HepG2 (cell line): ENCODE measurements around the gene CALR. TPM values are rescaled to one million over a fixed set of nuclear protein-coding genes. Genes with fewer than 3 reads are reported as not detected.
A peak's percentile ranks its signal among the peaks of the same experiment; 100 is the strongest.

ENCODE experiments used
- EZH2 ChIP-seq: conservative IDR thresholded peaks from 2 replicates; pipeline ENCODE4 v1.6.1; 2012; ENCODE audit warnings: mild to moderate bottlenecking, low read depth, low read length, moderate library complexity
- HMG20A ChIP-seq: IDR thresholded peaks from 2 replicates; pipeline ENCODE4 v1.6.1; 2016; ENCODE audit warnings: borderline replicate concordance
- HNRNPLL ChIP-seq: fragments of 200-400 bp; formaldehyde crosslinking; IDR thresholded peaks from 2 replicates; pipeline ENCODE4 v1.6.1; 2017; ENCODE audit warnings: mild to moderate bottlenecking, low read depth, low read length; ENCODE audit not compliant: poor library complexity, severe bottlenecking
- KLF6 ChIP-seq: IDR thresholded peaks from 2 replicates; pipeline ENCODE4 v1.8.0; 2016; ENCODE audit warnings: missing biosample characterization, missing genetic modification reagents
- PLRG1 ChIP-seq: fragments of 450-650 bp; conservative IDR thresholded peaks from 2 replicates; pipeline ENCODE4 v1.6.1; 2016
- RFXAP ChIP-seq: sonication (generic); formaldehyde crosslinking; IDR thresholded peaks from 2 replicates; pipeline ENCODE4 v1.4.0; 2020; ENCODE audit warnings: missing genetic modification reagents, borderline replicate concordance
- SUZ12 ChIP-seq: fragments of 150-350 bp; IDR thresholded peaks from 2 replicates; pipeline ENCODE4 v1.6.1; 2014; ENCODE audit warnings: low read depth, low read length
- ZNF329 ChIP-seq: sonication (generic); formaldehyde crosslinking; IDR thresholded peaks from 2 replicates; pipeline ENCODE4 v1.9.0; 2021; ENCODE audit warnings: low read depth, mild to moderate bottlenecking, missing genetic modification reagents
- ZNF510 ChIP-seq: sonication (generic); formaldehyde crosslinking; IDR thresholded peaks from 2 replicates; pipeline ENCODE4 v1.4.0; 2020; ENCODE audit warnings: low read depth, mild to moderate bottlenecking, missing genetic modification reagents
- ZNF543 ChIP-seq: sonication (generic); formaldehyde crosslinking; IDR thresholded peaks from 2 replicates; pipeline ENCODE4 v1.4.0; 2020; ENCODE audit warnings: mild to moderate bottlenecking, missing genetic modification reagents
- ZNF724P ChIP-seq: sonication (generic); formaldehyde crosslinking; IDR thresholded peaks from 2 replicates; pipeline ENCODE4 v1.8.0; 2022; ENCODE audit warnings: missing genetic modification reagents, borderline replicate concordance
- ZSCAN25 ChIP-seq: sonication (generic); formaldehyde crosslinking; IDR thresholded peaks from 2 replicates; pipeline ENCODE4 v1.8.0; 2022; ENCODE audit warnings: mild to moderate bottlenecking, missing genetic modification reagents
- polyA plus RNA-seq, 8 experiments: library from polyadenylated mRNA; depleted of rRNA in 3 of 8; stranded (reverse) in 7 of 8; unstranded in 1 of 8; fragments of >200 nt; fragmentation: Illumina TruSeq in 4 of 8; extraction: Trizol in 4 of 8; gene quantifications; 2 replicates each; pipeline versions ENCODE4 v1.2.1 to v1.2.3, GENCODE V29; 2011 to 2016; ENCODE audit warnings: low read depth in 4 of 8, missing spikeins in 1 of 8, mixed read lengths in 1 of 8; ENCODE audit not compliant: insufficient read depth in 1 of 8
- total RNA-seq, 5 experiments: library from RNA; depleted of rRNA; stranded (reverse); fragments of >200 nt; fragmentation: Illumina TruSeq; extraction: Trizol; gene quantifications; 2 replicates each; pipeline ENCODE4 v1.2.3, GENCODE V29; 2016; ENCODE audit warnings: low read depth in 1 of 5
- TF ChIP-seq, protein P1 (sequence below): IDR thresholded peaks from 2 replicates; pipeline ENCODE4 v1.6.1; 2016; ENCODE audit warnings: mild to moderate bottlenecking
- TF ChIP-seq, protein P2 (sequence below): IDR thresholded peaks from 2 replicates; pipeline ENCODE4 v1.6.1; 2016; ENCODE audit warnings: low read depth, control low read depth
- TF ChIP-seq, protein P3 (sequence below): sonication (generic); formaldehyde crosslinking; IDR thresholded peaks from 2 replicates; pipeline ENCODE4 v1.5.0; 2020; ENCODE audit warnings: missing genetic modification reagents
- TF ChIP-seq, protein P4 (sequence below): sonication (generic); formaldehyde crosslinking; IDR thresholded peaks from 2 replicates; pipeline ENCODE4; 2020; ENCODE audit warnings: missing genetic modification reagents, mild to moderate bottlenecking, borderline replicate concordance
- TF ChIP-seq, protein P5 (sequence below): sonication (generic); formaldehyde crosslinking; IDR thresholded peaks from 2 replicates; pipeline ENCODE4 v1.5.1; 2020; ENCODE audit warnings: missing genetic modification reagents, mild to moderate bottlenecking, borderline replicate concordance
- TF ChIP-seq, protein P6 (sequence below): sonication (generic); formaldehyde crosslinking; IDR thresholded peaks from 2 replicates; pipeline ENCODE4 v1.4.0; 2020; ENCODE audit warnings: missing genetic modification reagents

Gene CALR
- total and polyA plus RNA-seq, 2 of the 13 experiments (the other 11 are each of a cell fraction or from before 2014, with no cell fraction given) = 898 to 934 TPM

DNA sequence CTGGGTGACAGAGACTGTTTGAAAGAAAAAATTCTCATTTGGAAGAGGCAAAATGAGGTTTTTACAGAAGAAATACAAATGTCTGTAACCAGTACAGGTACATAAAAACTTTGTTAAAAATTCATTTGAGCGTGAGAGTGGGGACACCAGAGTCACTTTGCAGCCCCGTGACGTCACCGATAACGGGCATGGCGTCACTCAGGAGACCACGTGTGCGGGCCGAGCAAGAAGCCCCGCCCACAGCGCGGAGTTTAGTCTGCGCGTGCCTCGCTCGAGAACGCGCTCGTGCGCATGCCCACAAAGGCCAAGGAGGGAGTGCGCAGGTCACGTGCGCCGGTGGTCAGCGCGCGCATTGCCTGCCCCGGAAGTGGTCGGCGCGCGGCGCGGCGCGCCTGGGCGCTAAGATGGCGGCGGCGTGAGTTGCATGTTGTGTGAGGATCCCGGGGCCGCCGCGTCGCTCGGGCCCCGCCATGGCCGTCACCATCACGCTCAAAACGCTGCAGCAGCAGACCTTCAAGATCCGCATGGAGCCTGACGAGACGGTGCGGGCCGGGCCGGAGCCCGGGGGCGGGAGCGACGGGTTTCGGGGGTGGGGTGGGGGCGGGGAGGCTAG, 7.2 kb downstream of the CALR start, which contains the start of gene RAD23A (continued):
- TF ChIP-seq RFXAP (CRISPR knock-in tag) = peak; percentile 74; the same call in 1 of the 2 replicates
- TF ChIP-seq, protein P1, sequence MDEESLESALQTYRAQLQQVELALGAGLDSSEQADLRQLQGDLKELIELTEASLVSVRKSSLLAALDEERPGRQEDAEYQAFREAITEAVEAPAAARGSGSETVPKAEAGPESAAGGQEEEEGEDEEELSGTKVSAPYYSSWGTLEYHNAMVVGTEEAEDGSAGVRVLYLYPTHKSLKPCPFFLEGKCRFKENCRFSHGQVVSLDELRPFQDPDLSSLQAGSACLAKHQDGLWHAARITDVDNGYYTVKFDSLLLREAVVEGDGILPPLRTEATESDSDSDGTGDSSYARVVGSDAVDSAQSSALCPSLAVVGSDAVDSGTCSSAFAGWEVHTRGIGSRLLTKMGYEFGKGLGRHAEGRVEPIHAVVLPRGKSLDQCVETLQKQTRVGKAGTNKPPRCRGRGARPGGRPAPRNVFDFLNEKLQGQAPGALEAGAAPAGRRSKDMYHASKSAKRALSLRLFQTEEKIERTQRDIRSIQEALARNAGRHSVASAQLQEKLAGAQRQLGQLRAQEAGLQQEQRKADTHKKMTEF (CRISPR knock-in tag) = peak; percentile 90
- 0 out of 2 replicates have a peak, but pooled peaks have one; percentile 48 for TF ChIP-seq ZNF329 (CRISPR knock-in tag)
- TF ChIP-seq ZNF510 (CRISPR knock-in tag) = 0 out of 2 replicates have a peak, but pooled peaks have one; percentile 46
- 0 out of 2 replicates have a peak, but pooled peaks have one; percentile 43 for TF ChIP-seq ZNF543 (CRISPR knock-in tag)
- peak; percentile 9; the same call in 1 of the 2 replicates for TF ChIP-seq HMG20A (CRISPR knock-in tag)
- peak; percentile 82 for TF ChIP-seq KLF6 (CRISPR knock-in tag)
- TF ChIP-seq, protein P2, sequence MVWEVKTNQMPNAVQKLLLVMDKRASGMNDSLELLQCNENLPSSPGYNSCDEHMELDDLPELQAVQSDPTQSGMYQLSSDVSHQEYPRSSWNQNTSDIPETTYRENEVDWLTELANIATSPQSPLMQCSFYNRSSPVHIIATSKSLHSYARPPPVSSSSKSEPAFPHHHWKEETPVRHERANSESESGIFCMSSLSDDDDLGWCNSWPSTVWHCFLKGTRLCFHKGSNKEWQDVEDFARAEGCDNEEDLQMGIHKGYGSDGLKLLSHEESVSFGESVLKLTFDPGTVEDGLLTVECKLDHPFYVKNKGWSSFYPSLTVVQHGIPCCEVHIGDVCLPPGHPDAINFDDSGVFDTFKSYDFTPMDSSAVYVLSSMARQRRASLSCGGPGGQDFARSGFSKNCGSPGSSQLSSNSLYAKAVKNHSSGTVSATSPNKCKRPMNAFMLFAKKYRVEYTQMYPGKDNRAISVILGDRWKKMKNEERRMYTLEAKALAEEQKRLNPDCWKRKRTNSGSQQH (CRISPR knock-in tag) = peak; percentile 75; the same call in 1 of the 2 replicates
- TF ChIP-seq PLRG1 = no peak
- TF ChIP-seq, protein P3, sequence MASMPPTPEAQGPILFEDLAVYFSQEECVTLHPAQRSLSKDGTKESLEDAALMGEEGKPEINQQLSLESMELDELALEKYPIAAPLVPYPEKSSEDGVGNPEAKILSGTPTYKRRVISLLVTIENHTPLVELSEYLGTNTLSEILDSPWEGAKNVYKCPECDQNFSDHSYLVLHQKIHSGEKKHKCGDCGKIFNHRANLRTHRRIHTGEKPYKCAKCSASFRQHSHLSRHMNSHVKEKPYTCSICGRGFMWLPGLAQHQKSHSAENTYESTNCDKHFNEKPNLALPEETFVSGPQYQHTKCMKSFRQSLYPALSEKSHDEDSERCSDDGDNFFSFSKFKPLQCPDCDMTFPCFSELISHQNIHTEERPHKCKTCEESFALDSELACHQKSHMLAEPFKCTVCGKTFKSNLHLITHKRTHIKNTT = no peak
- TF ChIP-seq ZSCAN25 (CRISPR knock-in tag) = peak; percentile 45
- TF ChIP-seq, protein P4, sequence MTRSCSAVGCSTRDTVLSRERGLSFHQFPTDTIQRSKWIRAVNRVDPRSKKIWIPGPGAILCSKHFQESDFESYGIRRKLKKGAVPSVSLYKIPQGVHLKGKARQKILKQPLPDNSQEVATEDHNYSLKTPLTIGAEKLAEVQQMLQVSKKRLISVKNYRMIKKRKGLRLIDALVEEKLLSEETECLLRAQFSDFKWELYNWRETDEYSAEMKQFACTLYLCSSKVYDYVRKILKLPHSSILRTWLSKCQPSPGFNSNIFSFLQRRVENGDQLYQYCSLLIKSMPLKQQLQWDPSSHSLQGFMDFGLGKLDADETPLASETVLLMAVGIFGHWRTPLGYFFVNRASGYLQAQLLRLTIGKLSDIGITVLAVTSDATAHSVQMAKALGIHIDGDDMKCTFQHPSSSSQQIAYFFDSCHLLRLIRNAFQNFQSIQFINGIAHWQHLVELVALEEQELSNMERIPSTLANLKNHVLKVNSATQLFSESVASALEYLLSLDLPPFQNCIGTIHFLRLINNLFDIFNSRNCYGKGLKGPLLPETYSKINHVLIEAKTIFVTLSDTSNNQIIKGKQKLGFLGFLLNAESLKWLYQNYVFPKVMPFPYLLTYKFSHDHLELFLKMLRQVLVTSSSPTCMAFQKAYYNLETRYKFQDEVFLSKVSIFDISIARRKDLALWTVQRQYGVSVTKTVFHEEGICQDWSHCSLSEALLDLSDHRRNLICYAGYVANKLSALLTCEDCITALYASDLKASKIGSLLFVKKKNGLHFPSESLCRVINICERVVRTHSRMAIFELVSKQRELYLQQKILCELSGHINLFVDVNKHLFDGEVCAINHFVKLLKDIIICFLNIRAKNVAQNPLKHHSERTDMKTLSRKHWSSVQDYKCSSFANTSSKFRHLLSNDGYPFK (CRISPR knock-in tag) = peak; percentile 99
- TF ChIP-seq EZH2 = no peak
- TF ChIP-seq, protein P5, sequence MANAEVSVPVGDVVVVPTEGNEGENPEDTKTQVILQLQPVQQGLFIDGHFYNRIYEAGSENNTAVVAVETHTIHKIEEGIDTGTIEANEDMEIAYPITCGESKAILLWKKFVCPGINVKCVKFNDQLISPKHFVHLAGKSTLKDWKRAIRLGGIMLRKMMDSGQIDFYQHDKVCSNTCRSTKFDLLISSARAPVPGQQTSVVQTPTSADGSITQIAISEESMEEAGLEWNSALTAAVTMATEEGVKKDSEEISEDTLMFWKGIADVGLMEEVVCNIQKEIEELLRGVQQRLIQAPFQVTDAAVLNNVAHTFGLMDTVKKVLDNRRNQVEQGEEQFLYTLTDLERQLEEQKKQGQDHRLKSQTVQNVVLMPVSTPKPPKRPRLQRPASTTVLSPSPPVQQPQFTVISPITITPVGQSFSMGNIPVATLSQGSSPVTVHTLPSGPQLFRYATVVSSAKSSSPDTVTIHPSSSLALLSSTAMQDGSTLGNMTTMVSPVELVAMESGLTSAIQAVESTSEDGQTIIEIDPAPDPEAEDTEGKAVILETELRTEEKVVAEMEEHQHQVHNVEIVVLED (CRISPR knock-in tag) = peak; percentile 96
- 0 out of 2 replicates have a peak, but pooled peaks have one; percentile 63 for TF ChIP-seq ZNF724P (CRISPR knock-in tag)
- TF ChIP-seq SUZ12 = no peak
- TF ChIP-seq HNRNPLL = peak; percentile 68
- TF ChIP-seq, protein P6, sequence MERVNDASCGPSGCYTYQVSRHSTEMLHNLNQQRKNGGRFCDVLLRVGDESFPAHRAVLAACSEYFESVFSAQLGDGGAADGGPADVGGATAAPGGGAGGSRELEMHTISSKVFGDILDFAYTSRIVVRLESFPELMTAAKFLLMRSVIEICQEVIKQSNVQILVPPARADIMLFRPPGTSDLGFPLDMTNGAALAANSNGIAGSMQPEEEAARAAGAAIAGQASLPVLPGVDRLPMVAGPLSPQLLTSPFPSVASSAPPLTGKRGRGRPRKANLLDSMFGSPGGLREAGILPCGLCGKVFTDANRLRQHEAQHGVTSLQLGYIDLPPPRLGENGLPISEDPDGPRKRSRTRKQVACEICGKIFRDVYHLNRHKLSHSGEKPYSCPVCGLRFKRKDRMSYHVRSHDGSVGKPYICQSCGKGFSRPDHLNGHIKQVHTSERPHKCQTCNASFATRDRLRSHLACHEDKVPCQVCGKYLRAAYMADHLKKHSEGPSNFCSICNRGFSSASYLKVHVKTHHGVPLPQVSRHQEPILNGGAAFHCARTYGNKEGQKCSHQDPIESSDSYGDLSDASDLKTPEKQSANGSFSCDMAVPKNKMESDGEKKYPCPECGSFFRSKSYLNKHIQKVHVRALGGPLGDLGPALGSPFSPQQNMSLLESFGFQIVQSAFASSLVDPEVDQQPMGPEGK (CRISPR knock-in tag) = peak; percentile 69
